ENCODE data around the gene C15orf61. TPM values are rescaled to one million over a fixed set of nuclear protein-coding genes. Genes with fewer than 3 reads are reported as not detected.

C15orf61 gene
- total RNA-seq, 2 donors from 2014 or later = 13.6 to 15.0 TPM

DNA sequence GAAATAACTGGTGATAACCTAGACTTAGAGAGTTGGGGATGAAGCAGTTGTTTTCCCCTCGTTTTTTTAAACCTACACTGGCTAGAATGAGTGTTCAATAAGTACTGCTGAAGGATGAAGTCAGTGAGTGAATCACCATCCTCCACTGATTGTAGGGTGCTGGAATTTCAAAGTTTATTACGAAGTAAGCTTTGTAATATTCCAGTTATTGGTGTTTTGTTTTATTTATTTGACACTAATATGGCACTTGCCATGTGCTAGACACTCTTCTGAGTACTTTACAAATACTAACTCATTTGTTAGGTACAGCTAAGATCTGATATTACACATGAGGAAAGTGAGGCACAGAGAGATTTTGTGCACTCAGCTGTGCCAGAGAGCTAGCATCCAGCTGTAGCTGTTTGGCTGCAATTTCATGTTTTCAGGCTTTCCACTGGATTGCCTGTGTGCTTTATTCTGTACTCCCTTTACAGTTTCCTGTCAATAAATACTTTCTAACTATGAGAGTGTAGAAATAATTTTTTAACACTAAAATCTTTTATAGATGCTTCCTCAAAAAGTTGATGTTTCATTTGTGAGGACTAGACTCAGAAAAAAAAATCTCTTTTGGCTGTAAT lies 27.4 kb downstream of the C15orf61 start:
- H3K27ac ChIP-seq = no peak overlapping the region
- DNase-seq (ENCODE audit: low spot score) = no peak
- intact Hi-C loops (cut with DNase I) = loop anchor here (10.0 kb wide), 1 partner anchor 286 kb away; no protein-coding TSS in a partner anchor
- TF ChIP-seq POLR2A (IDR thresholded peaks at IDR 0.05) = no peak
- H3K4me3 ChIP-seq = no peak overlapping the region
- H3K4me1 ChIP-seq (replicated peaks) = peaks cover 2% of the 10 kb centered on the region
- no peaks in the 10 kb centered on the region for H3K27me3 ChIP-seq (replicated peaks; ENCODE audit: insufficient read depth)
- no peaks in the 10 kb centered on the region for H3K9me3 ChIP-seq
- WGBS = 54% methylated on average over 2 of the region's 2 CpGs
- H3K36me3 ChIP-seq = no peaks in the 10 kb centered on the region

DNA sequence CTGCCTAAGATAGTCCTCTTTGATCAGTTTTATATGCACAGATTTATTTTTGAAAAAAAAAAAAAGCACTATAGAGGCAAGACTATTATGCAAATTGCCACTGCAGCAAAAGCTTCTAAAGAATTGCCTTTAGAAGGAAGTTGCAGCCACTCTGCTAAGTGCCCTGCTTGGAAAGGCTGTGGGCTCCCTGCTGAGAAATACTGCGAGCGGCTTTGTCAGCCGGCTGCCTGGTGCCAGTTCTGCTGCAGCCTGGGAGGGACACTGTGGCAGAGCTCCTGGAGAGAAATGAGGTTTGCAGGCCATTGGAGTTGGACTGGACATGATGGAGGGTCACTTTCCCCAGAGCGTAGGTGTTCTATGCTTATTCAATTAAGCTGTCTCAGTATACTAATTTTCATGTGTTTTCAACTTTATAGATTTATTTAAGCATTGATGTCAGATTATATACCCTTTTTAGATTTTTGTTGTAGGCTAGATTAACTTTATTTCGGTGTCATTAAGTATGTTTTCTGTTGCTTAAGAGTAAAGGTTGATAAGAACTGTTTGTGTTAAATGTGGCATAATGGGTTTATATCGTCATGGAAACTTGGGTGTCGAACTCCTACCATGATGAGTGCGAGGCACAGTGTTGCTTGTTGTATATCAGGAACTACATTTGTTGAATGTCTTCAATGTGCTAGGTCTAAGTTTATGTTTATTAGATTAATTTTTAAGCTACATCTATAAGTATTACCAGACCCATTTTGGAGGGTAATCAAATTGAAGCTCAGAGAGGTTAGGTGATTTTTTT lies 28.1 kb downstream of the C15orf61 start:
- Histone ChIP-seq H3K27me3 (replicated peaks; ENCODE audit: insufficient read depth) (no peaks in the 10 kb centered on the region), H3K27ac (no peak overlapping the region), H3K4me3 (no peak overlapping the region), H3K4me1 (replicated peaks) (no peaks in the 10 kb centered on the region), H3K36me3 (no peaks in the 10 kb centered on the region), H3K9me3 (no peaks in the 10 kb centered on the region)
- WGBS = 78% methylated on average over 8 of the region's 8 CpGs
- intact Hi-C loops (cut with DNase I) = loop anchor here (10.0 kb wide), 1 partner anchor 286 kb away; no protein-coding TSS in a partner anchor
- DNase-seq (ENCODE audit: low spot score) = no peak
- TF ChIP-seq POLR2A (IDR thresholded peaks at IDR 0.05) (no peak), POLR2AphosphoS5 (IDR thresholded peaks at IDR 0.05) (no peak)
- TF ChIP-seq, protein P1, sequence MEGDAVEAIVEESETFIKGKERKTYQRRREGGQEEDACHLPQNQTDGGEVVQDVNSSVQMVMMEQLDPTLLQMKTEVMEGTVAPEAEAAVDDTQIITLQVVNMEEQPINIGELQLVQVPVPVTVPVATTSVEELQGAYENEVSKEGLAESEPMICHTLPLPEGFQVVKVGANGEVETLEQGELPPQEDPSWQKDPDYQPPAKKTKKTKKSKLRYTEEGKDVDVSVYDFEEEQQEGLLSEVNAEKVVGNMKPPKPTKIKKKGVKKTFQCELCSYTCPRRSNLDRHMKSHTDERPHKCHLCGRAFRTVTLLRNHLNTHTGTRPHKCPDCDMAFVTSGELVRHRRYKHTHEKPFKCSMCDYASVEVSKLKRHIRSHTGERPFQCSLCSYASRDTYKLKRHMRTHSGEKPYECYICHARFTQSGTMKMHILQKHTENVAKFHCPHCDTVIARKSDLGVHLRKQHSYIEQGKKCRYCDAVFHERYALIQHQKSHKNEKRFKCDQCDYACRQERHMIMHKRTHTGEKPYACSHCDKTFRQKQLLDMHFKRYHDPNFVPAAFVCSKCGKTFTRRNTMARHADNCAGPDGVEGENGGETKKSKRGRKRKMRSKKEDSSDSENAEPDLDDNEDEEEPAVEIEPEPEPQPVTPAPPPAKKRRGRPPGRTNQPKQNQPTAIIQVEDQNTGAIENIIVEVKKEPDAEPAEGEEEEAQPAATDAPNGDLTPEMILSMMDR (IDR thresholded peaks at IDR 0.05) = no peak

DNA sequence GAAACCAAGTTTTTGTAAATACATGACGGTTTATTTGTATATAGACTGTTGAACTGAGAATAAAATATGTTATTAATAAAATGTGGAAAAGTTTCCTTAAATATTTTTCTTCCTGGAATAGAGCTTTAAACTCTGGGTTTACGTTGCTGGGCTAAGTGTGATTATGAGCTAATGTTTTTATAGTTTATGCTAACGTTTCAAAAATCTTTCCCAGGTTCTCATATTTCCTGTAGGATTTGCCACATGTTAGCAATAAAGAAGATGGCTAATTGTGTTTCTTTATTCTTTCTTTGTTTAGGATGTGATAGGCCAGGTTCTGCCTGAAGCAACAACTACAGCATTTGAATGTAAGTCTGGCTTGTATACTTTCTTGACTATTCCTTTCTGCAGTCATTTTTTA lies 28.8 kb downstream of the C15orf61 start:
- Histone ChIP-seq H3K27me3 (replicated peaks; ENCODE audit: insufficient read depth) (no peaks in the 10 kb centered on the region), H3K4me1 (replicated peaks) (no peaks in the 10 kb centered on the region), H3K4me3 (no peak overlapping the region), H3K9me3 (no peaks in the 10 kb centered on the region), H3K27ac (no peak overlapping the region), H3K36me3 (no peaks in the 10 kb centered on the region)
- no peak for DNase-seq (ENCODE audit: low spot score)
- intact Hi-C loops (cut with DNase I) = loop anchor here (10.0 kb wide), 1 partner anchor 285 kb away; no protein-coding TSS in a partner anchor
- 54% methylated on average over 3 of the region's 3 CpGs for WGBS
- no peak for TF ChIP-seq POLR2AphosphoS5 (IDR thresholded peaks at IDR 0.05)
- TF ChIP-seq, protein P1 (IDR thresholded peaks at IDR 0.05) = no peak
- no peak for TF ChIP-seq POLR2A (IDR thresholded peaks at IDR 0.05)

DNA sequence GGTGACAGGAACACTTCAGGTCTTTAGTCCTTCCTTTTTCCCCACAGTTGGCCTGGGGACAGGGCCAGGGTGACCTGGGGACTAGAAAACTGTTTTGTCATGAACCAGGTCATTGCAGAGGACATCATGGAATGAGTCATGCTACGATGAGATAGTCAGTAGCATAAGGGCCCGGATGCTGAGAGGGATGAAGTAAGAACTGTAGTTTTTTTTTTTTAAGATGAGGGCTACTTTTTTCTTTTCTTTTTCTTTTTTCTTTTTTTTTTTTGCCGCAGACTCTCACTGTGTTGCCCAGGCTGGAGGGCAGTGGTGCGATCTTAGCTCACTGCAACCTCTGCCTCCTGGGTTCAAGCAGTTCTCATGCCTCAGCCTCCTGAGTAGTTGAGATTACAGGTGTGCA lies 29.6 kb downstream of the C15orf61 start:
- intact Hi-C loops (cut with DNase I) = no loop called here
- H3K27ac ChIP-seq = no peak overlapping the region
- WGBS = 92% methylated on average over 4 of the region's 4 CpGs
- no peaks in the 10 kb centered on the region for H3K27me3 ChIP-seq (replicated peaks; ENCODE audit: insufficient read depth)
- no peak overlapping the region for H3K4me3 ChIP-seq
- no peaks in the 10 kb centered on the region for H3K9me3 ChIP-seq
- H3K36me3 ChIP-seq = no peaks in the 10 kb centered on the region
- no peak for DNase-seq (ENCODE audit: low spot score)
- TF ChIP-seq POLR2AphosphoS5 (IDR thresholded peaks at IDR 0.05) = no peak
- no peak for TF ChIP-seq POLR2A (IDR thresholded peaks at IDR 0.05)
- TF ChIP-seq, protein P1 (IDR thresholded peaks at IDR 0.05) = no peak
- no peaks in the 10 kb centered on the region for H3K4me1 ChIP-seq (replicated peaks)

DNA sequence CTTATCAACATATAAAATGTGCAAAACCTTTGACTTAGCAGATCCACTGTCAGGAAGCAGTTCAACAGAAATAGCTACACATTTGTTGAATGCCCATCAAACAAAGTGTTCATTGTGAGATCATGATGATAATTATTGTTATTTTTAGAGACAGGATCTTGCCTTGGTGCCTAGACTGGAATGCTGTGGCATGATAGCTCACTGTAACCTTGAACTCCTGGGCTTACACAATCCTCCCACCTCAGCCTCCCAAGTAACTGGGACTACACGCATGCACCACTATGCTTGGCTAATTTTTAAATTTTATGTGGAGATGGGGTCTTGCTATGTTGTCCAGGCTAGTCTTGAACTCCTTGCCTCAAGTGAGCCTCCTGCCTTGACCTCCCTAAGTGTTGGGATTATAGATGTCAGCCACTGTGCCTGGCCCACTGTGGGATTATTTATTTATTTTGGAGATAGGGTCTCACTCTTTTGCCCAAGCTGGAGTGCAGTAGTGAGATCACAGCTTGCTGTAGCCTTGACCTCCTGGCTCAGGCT lies 30.3 kb downstream of the C15orf61 start:
- H3K4me1 ChIP-seq (replicated peaks) = no peaks in the 10 kb centered on the region
- H3K4me3 ChIP-seq = no peak overlapping the region
- no peak for TF ChIP-seq POLR2A (IDR thresholded peaks at IDR 0.05)
- TF ChIP-seq, protein P1 (IDR thresholded peaks at IDR 0.05) = no peak
- TF ChIP-seq POLR2AphosphoS5 (IDR thresholded peaks at IDR 0.05) = no peak
- WGBS = 92% methylated on average over 1 of the region's 1 CpG
- DNase-seq (ENCODE audit: low spot score) = no peak
- no peaks in the 10 kb centered on the region for H3K36me3 ChIP-seq
- no peaks in the 10 kb centered on the region for H3K9me3 ChIP-seq
- intact Hi-C loops (cut with DNase I) = no loop called here
- H3K27me3 ChIP-seq (replicated peaks; ENCODE audit: insufficient read depth) = no peaks in the 10 kb centered on the region
- no peak overlapping the region for H3K27ac ChIP-seq
